ENCODE results near the gene SPSB4.
"Not testable (repeated sequence)": the region's sequence is repeated elsewhere in the genome, so short reads cannot be mapped to it uniquely, and the experiment has no call there.

SPSB4 gene

DNA sequence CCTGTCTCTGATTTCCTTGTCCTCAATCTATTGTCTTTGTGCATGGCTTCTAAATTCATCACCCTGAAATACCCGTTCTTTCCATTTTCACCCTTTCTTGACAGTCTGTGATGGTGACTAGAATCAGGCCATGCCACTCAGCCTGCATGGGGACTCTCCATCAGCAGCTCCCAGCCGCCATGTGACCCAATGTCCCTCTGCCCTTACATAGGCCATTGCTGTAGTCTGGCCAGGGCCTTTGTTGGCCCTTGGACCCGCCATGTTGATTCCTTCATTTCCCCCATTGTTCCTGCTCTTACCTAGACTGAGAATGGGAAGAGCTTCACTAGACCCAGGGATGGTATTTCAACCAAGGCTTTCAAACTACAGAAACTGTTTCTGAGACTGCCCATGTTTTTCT, 45.8 kb downstream of the SPSB4 start:
- DNase-seq, result no peak

DNA sequence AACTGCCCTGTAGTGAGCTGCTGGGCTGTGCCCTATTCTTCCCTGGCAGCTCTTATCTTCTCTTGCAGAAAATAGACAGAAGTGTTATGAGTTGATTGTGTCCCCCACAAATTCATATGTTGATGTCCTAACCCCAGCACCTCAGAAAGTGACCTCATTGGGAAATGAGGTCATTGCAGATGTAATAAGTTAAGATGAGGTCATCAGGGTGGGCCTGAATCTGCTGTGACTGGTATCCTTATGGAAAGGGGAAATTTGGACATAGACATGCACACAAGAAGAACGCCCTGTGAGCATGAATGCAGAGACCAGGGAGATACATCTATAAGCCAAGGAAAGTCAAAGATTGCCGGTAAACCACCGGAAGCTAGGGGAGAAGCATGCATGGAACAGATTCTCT, 49.0 kb downstream of the SPSB4 start:
- DNase-seq, result no peak

DNA sequence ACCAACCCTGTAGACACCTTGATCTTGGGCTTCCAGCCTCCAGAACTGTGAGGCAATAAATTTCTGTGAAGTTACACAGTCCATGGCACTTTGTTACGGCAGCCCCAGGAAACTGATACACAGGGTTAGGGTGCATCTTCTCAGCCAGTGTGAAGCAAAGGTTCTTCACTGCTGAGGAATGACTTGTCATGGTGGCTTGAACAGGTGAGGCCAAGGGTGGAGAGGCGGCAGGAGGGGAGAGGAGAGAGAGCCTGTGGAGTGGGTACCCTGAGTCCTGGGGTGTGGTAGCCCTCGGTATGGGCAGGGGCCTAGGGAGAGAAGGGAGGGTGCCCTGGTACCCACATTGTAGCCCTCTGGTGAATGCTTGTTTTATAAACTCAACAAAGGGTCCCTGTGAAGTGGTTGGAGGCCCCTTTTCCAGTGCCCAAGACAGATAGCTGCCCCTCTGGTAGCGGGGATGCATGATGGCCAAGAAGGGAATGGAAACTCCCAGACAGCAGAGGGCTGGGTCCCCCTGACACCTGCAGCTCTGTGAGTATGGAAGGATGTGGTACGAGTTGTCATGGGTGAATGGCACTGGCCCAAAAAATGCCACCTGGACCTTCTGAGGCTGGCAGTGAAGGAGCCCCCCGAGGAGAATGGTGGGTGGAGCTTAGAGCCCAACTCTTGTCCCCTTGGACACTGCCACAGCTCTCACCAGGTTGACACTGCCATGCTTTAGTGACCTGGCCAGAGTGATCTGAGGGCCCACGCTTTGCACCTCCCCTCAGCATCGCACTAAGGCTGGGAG, 49.6 kb downstream of the SPSB4 start:
- DNase-seq, result no peak

DNA sequence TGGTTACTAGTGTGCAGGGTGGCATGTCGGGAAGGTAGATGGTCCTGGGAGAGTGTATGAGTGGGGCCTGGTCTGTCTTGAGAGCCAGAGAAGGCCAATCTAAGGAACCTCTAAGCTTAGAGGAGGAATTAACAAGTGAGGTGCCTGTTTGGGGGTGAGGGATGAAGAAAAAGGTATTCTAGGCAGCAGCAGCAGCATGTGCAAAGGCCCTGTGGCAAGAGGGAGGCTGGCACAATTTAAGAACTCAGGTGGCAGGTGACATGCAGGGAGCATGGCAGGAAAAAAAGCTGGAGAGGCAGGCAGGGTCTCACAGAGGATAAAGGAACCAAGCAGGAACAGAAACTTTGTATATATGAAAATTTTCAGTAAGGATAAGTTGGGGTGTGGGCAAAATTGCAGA, 51.2 kb downstream of the SPSB4 start:
- DNase-seq, result no peak

DNA sequence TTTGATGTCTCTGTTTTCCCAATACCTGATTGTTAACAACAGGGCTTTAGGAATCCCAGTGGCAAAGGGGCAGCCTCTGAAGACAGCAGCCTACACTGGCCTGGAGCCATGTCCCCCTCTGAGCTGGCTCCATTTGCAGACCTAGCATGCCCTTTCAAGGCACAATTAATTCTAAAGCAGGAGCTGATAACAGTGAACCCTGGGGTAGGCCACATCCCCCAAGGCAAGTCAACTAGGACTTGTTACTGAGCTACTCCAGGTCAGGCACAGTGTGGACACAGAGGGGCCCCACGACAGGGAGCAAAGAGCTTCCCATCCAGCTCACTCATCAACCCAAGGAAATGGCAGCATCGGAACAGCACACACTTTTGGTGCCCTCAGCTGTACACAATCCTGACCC, 51.9 kb downstream of the SPSB4 start:
- DNase-seq, result no peak

DNA sequence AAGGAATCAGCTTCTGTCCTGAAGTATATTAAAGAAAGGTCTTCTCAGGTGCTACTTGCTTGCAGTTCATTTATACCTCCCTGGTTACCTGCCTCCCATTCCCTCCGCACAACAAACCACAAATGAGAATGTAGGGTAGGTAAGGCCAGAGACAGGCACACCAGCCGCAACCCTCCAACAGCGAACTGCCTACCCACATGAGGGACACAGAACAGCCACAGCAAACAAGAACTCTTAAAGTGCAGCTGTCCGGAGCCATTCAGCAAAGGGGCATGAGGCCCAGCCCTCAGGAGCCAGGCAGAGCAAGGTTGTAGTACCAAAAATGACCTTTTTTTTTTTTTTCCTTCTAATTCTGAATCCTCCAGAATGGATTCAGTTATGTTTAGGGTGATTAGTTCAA, 52.4 kb downstream of the SPSB4 start:
- no peak for DNase-seq

DNA sequence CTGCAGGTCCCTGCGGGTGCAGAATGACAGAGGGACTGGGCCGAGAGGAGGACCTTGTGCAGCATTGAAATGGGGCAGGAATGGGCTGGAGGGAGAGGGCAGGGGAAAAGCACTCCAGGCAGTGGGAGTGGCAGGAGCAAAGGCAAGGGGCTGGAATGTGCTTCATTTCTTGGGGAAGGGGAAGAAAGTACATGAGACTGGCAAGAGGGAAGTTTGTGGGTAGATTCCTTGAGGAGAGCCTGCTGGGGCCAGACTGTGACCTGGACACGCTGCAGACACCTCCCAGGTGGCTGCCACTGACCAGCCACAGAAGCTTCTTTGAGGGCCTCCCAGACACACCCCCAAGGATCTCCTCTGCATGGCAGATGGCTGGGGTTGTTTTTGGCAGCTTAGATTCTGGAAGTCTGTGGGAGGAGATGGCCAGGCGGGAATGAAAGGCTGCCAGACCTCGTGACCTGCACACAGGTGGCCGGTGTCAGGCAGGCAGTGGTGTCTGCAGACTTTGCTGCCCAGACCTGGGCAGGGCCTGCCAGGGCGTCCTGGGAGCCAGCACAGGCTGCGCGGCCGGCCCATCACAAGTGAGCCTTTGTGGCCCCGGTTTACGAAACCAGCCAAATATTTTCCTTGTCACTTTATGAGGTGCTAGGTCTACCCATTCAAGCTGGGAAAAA, 53.1 kb downstream of the SPSB4 start:
- DNase-seq, result no peak

DNA sequence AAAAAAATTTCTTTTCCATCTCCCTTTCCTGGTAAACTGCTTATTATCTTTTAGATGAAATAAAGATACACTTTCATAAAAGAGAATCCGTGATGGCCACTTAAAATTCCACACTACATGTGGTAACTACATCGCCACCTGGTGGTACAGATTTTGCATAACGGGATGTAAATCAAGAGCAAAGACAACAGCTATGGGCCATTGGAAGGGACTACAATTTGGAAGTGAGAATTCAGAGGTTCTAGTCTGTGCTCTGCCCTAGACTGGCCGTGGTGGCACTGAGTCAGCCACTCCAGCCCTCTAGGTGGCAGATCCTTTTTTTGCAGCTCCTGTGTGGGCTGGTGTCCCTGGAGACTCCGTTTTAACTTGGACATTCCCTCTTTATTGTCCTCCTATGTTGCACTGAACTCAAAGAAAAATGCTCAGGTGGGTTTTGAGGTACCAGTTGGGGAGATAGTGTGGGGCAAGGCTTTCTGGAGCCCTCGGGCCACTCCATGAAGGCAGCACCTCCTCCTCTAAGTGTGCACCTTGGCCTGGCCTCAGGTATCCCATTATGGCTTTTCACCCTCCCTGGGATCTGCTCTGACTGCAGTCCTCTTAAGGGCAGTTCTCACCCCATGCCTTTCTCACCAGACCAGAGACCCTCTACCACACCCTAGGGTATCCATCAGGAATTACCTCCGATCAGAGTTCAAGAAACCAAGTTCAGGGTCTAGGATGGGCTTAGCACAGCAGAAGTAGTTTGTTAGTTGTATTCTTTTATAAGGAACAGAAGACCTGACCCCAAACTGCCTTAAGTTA, 54.9 kb downstream of the SPSB4 start:
- peak; percentile 53 for DNase-seq

DNA sequence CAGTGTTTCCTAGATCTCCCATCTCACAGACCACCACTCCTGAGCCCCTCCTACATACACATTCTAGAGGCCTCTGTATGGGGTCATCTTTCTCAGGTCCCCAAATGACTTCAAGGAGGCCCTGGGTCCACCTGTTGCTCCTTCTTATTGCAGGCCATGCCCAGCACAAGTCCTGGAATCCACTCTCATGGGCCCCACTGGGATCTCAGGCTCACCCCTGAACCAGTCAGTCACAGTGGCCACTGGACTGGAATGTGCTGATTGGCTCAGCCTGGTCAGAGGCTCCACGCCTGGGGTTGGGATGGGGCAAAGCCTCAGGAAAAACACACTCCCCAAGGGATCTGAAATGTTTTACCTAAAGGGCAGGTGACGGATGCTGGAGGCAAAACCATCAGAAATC, 55.7 kb downstream of the SPSB4 start:
- no peak for DNase-seq

DNA sequence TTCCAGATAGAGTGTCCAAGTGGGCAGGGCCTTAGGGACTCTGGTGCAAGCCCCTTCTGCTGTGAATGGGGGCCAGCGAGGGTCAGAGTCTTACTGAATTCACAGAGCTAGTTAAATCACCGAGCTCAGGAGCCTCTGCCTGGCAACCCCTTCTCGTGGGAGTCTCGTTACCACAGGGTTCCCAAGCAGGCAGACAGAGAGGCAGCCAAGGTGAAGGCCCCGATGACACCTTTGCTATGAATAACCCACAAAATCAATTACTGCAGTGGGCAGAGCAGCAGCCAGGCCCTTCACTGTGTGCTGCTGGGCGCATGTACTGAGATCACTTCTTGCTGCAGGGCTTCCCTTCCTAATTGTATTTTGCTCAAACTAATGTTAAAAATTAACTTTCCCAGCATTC, 56.9 kb downstream of the SPSB4 start:
- DNase-seq, result no peak

DNA sequence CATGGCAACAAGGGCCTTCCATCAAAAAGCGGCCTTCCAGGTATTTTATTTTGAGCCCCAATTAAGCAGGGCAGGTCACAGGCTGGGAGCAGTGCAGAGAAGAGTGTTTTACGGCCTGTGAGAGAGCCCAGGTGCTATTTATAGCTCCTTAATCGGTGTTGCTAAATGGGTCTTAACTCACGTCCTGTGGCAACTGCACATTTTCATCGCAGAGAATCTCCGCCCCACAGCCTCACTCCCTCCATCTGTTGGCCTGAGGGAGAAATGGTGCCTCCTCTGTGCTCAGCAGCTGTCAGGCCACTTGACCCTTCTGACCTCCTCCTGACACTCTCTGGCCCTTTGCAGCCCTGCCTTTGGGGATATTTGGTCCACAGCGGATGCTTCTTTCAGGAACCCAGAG, 58.6 kb downstream of the SPSB4 start:
- DNase-seq, result no peak

DNA sequence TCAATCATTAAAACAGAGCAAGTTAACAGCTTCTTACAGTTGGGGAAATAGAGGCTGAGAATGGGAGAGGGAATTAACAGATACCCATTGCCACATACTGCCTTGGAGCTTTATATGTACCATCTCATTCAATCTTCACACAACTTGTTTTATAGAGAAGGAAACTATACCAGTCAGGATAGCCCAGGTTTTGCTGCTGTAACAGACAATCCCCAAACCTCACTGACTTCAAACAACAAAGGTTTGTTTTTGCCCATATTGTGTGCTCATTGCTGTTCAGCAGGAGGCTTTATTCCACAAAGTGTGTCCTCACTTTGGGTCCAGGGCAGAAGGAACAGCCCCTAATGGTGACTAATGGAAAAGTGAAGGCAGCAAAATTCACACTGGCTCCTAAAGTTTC, 59.2 kb downstream of the SPSB4 start:
- DNase-seq, result no peak

DNA sequence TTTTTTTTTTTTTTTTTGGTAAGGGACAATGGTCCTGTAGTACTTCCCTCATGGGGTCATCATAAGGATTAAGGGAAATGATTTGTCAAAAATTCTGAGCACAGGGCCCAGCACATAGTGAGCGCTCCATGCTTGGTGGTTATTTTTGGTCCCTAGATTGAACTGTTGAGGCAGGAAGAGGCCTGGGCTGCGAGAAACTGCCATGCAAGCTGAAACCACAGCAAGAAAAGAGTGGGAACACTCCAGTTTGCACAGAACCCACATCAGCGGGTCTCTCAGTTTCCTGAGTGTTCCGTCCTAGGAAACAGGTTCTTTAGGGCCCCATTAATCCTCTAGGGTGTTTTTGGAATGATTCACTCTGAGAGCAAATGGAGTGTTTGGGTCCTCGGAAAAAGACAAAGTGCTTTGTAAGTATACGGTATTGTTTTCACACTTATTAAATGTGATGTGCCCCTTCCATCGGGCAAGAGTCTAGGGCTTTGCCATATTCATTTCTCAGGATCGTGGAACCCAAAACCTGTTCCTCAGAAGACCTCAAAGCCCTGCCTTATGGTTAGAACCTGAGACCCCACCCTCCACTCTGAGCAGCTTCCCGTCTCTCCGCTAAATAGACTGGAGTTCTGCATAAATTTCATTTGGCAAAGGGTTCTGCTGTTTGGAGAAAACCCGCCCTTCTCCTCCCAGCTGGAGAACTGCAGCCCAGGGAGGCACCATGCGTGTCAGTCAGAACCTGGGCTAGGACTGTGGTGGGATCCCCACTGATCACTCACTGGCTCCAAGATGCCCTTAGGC, 60.4 kb downstream of the SPSB4 start:
- DNase-seq, result no peak

DNA sequence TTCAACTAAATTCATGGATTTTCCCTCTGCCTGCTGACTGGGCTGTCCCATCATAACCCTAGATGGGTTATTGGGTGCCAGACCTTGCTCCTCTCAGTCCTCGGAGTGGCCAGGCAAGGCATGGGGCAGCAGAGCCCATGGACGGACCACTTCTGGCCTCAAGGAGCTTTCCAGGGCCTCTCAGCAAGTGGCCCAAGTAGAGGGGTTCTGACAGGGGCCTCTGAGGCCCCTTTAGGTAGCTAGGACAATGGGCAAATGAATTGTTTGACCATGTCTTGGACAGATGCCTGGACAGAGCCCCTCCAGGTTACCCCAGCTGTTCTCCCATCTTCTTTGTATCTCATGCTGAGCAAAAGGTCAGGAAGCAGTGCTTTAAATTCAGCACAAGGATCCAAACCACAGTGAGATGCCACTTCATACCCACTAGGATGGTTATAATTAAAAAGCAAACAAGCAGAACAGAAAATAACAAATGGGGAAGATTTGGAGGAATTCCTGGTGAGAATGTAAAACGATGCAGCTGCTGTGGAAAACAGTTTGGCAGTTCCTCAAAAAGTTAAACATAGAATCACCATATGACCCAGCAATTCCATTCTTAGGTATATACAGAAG, 61.6 kb downstream of the SPSB4 start:
- DNase-seq, result no peak

DNA sequence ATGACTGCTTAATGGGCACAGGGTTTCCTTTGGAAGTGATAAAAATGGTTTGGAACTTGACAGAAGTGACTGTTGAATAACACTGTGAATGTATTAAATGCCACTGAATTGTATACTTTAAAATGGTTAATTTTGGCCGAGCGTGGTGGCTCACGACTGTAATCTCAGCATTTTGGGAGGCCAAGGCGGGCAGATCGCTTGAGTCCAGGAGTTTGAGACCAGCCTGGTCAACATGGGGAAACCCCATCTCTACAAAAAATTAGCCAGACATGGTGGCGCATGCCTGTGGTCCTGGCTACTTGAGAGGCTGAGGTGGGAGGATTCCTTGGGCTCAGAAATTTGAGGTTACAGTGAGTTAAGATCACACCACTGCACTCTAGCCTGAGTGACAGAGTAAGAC, 62.5 kb downstream of the SPSB4 start:
- DNase-seq, result not testable (repeated sequence)

DNA sequence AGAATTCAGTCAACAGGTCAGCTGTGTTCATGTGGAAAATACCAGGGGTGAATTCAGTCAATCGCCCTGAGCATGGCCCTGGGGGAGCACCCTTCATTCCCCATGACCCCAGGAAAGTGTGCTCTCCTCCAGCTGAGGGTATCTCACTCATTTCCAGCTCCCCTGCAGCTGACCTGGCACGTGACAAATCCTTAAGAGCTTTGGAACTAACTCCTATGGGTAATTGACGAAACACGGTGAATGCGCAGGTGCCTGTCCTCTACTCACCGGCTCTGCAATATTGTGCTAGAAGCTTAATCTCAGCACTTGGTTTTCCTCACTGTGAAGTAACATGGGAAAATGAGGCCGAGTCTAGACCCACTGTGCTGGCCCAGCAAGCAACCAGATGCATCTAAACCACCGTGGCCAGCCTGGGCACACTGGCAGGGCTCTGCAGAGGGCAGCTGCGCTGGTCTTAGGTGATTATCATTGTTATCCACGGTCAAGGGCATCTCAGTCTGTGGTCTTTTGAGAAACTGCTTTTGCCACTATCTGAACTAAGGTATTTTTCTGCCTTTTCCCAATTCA, 63.1 kb downstream of the SPSB4 start:
- DNase-seq, result no peak

DNA sequence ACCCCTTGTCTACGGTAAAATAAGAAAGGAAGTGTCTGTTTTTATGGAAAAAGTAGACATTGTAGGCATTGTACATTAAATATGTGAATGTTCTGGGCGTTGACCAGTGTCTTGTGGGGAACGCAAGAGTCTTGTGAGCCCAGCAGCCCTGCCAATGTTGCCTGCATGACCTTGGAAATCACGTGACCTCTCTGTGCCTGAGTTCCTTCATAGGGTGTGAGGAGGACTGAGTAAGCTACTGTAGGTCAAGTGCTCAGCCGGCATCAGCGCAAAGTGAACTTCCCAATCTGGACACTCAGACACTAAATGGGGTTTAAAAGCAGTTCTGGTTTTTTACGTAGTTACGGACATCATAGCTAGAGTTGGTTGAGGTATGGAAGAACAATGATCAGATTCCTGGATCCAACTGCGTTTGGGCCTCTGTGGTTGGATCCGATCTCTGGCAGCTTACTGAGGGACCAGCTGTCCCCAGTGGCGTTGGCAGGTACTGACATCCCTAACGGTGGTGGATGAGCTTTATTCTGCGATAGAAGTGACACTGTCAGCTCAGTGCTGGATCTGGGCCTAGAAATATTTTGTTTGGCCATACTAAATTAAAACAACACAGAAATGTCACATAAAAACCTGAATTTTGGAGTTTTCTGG, 63.8 kb downstream of the SPSB4 start:
- no peak for DNase-seq

DNA sequence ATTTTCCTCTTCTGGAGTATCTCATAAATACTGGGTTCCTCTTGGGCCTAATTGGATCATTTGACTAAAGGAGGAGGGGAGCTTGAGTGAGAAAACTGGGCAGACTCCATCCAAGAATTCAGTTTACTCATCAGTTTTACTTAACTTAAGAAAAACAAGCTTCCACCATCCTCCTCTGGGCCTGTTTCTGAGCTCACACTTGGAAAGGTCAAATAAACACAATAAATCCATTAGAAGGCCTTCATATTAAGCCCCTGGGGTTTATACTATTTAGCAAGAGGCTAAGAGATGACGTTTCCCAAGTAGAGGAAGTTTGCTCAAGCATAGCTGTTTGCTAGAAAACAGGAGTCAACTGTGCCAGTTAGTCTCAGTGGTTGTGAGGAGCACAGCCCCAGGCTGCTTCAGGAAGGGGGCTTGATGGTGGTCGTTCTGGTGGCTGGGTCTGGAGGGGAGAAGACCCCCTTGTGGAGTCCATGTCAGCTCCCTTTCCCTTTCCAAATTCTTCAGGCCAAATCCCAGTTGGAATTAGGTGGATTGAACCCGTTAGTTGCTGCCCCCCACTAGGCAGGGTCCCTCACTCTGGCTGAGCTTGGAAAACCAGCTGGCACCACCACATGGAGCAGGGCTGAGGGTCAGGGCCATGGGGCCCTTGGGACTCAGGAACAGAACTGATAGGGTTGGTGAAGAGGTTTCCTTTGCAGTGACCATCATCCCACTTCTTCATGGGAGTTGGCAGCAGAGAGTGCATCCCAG, 64.8 kb downstream of the SPSB4 start:
- no peak for DNase-seq

DNA sequence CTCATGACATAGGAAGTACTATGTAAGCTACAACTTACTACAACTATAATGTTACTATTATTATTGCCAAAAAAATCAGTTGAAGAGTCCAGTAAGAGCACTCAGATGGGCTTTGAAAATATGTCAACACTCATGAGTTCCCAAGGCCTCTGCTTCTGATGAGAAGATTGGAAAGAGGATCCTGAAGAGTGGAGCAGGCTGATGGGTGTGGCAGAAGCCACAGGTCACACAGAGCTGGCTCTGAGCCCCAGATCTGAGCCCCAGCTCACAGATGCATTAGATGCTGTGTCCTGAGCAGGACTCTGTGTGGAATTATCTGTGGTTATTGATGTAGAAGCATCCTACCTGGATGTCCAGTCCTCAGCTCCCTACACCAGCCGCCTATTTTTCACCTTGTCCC, 65.6 kb downstream of the SPSB4 start:
- no peak for DNase-seq

DNA sequence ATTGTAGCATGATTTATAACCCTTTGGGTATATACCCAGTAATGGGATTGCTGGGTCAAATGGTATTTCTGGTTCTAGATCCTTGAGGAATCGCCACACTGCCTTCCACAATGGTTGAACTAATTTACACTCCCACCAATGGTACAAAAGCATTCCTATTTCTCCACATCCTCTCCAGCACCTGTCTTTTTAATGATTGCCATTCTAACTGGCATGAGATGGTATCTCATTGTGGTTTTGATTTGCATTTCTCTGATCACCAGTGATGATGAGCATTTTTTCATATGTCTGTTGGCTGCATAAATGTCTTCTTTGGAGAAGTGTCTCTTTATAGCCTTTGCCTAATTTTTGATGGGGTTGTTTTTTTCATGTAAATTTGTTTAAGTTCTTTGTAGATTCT, 66.8 kb downstream of the SPSB4 start:
- DNase-seq, result not testable (repeated sequence)

DNA sequence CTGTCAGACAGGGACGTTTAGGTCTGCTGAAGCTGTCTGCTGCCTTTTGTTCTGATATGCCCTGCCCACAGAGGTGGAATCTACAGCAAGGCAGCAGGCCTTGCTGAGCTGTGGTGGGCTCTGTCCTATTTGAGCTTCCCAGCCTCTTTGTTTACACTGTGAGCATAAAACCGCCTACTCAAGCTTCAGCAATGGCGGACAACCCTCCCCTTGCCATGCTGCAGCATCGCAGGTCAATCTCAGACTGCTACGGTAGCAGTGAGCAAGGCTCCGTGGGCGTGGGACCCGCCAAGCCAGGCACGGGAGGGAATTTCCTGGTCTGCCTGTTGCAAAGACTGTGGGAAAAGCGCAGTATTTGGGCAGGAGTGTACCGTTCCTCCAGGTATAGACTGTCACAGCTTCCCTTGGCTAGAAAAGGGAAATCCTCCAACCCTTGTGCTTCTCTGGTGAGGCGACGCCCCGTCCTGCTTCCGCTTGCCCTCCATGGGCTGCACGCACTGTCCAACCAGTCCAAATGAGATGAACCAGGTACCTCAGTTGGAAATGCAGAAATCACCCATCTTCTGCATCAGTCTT, 71.4 kb downstream of the SPSB4 start:
- DNase-seq, result no peak
